H1 (cell line): ENCODE data around the gene CRYGB. TPM values are rescaled to one million over a fixed set of nuclear protein-coding genes. Genes with fewer than 3 reads are reported as not detected.

ENCODE experiments used
- CTCF ChIA-PET: fragments of 300-600 bp; sonication (Branson Sonifier 250); formaldehyde crosslinking; loops from one replicate; lab custom pipeline; 2021; ENCODE audit not compliant: partially characterized antibody; lab: Charles Lee
- POLR2A ChIA-PET: fragments of 300-600 bp; sonication (Branson Sonifier 250); formaldehyde crosslinking; loops from one replicate; lab custom pipeline; 2021; ENCODE audit warnings: inconsistent platforms; ENCODE audit not compliant: partially characterized antibody; lab: Charles Lee
- DNase-seq, 2 experiments: peaks; one replicate each; pipeline versions ENCODE4 v3.0.0 to v3.0.0-alpha.2; 2010 to 2022; ENCODE audit warnings: low spot score in 2 of 2, low read depth in 1 of 2, mixed read lengths in 1 of 2
- FAIRE-seq: peaks from 2 replicates; lab custom pipeline; 2011; peaks lifted over from hg19 to GRCh38; lab: Jason Lieb, UNC
- H2AFZ ChIP-seq: 2 replicates; pipeline ENCODE4 v1.8.1; 2012; ENCODE audit warnings: low read length, inconsistent platforms
- H2AK5ac ChIP-seq: 2 replicates; pipeline ENCODE4 v1.6.1; 2013; ENCODE audit warnings: low read depth, low read length
- H2BK120ac ChIP-seq: replicated peaks from 2 replicates; pipeline ENCODE3; 2013; ENCODE audit warnings: low read depth, low read length, inconsistent platforms
- H2BK12ac ChIP-seq: 2 replicates; pipeline ENCODE4 v1.6.1; 2013; ENCODE audit warnings: low read depth, low read length
- H2BK15ac ChIP-seq: 2 replicates; pipeline ENCODE4 v1.6.1; 2013; ENCODE audit warnings: low read length
- H2BK20ac ChIP-seq: 2 replicates; pipeline ENCODE4 v1.6.1; 2013; ENCODE audit warnings: low read length
- H2BK5ac ChIP-seq: 2 replicates; pipeline ENCODE4 v1.6.1; 2013; ENCODE audit warnings: low read depth, low read length
- H3K14ac ChIP-seq: 2 replicates; pipeline ENCODE4 v1.6.1; 2013; ENCODE audit warnings: inconsistent platforms; ENCODE audit not compliant: insufficient read length
- H3K18ac ChIP-seq: 2 replicates; pipeline ENCODE4 v1.6.1; 2013; ENCODE audit warnings: low read length; ENCODE audit errors: extremely low read depth
- H3K23ac ChIP-seq: 2 replicates; pipeline ENCODE4 v1.6.1; 2013; ENCODE audit warnings: inconsistent platforms; ENCODE audit not compliant: insufficient read length
- H3K23me2 ChIP-seq: 2 replicates; pipeline ENCODE4 v1.6.1; 2013; ENCODE audit warnings: low read depth, low read length
- H3K27ac ChIP-seq: 2 replicates; pipeline ENCODE4 v1.6.1; 2011; ENCODE audit warnings: low read depth, low read length, inconsistent platforms
- H3K27me3 ChIP-seq, 4 experiments: replicated peaks in 1 of 4; 1 replicate in 1 of 4; 2 replicates in 3 of 4; pipeline versions ENCODE4 v1.6.1 to v1.8.1; 2011 to 2013; ENCODE audit warnings: low read length in 3 of 4, mild to moderate bottlenecking in 3 of 4, inconsistent platforms in 2 of 4, mixed read lengths in 2 of 4, moderate library complexity in 1 of 4; ENCODE audit not compliant: control insufficient read depth in 3 of 4, insufficient read depth in 3 of 4; ENCODE audit errors: extremely low read depth in 1 of 4
- H3K36me3 ChIP-seq, 4 experiments: 2 replicates each; pipeline versions ENCODE4 v1.6.1 to v1.8.1; 2011 to 2013; ENCODE audit warnings: mild to moderate bottlenecking in 4 of 4, low read length in 3 of 4, moderate library complexity in 2 of 4, control low read depth in 1 of 4, inconsistent platforms in 1 of 4; ENCODE audit not compliant: insufficient read depth in 4 of 4, control insufficient read depth in 2 of 4
- H3K4ac ChIP-seq: replicated peaks from 2 replicates; pipeline ENCODE3; 2013; ENCODE audit warnings: low read length, low read depth, mixed read lengths, inconsistent platforms; ENCODE audit not compliant: insufficient read length
- H3K4me1 ChIP-seq, 4 experiments: replicated peaks in 1 of 4; 1 replicate in 1 of 4; 2 replicates in 3 of 4; pipeline versions ENCODE4 v1.6.1 to v1.8.1; 2011 to 2013; ENCODE audit warnings: low read length in 3 of 4, inconsistent platforms in 2 of 4, mixed read lengths in 1 of 4; ENCODE audit not compliant: insufficient read depth in 4 of 4, control insufficient read depth in 3 of 4
- H3K4me2 ChIP-seq, 2 experiments: 2 replicates each; pipeline versions ENCODE4 v1.6.1 to v1.8.1; 2011 to 2013; ENCODE audit warnings: low read depth in 2 of 2, low read length in 2 of 2, control low read depth in 1 of 2, inconsistent platforms in 1 of 2, mild to moderate bottlenecking in 1 of 2; ENCODE audit not compliant: insufficient read depth in 1 of 2
- H3K4me3 ChIP-seq, 4 experiments: fragments of 200-600, 300-600 bp in 1 of 4; sonication (generic), shearing (Covaris generic), sonication (Bioruptor Twin) in 1 of 4; 2 replicates each; pipeline versions ENCODE4 v1.5.1 to v1.8.1; 2011 to 2016; ENCODE audit warnings: low read length in 4 of 4, low read depth in 3 of 4, control low read depth in 2 of 4, inconsistent platforms in 2 of 4, mild to moderate bottlenecking in 2 of 4, mixed read lengths in 1 of 4, moderate library complexity in 1 of 4; ENCODE audit not compliant: insufficient read depth in 2 of 4; ENCODE audit errors: extremely low read depth in 1 of 4
- H3K56ac ChIP-seq: replicated peaks from 2 replicates; pipeline ENCODE3; 2013; ENCODE audit warnings: low read depth, mild to moderate bottlenecking, mixed read lengths, low read length, inconsistent platforms; ENCODE audit not compliant: insufficient read length
- H3K79me1 ChIP-seq: 2 replicates; pipeline ENCODE4 v1.6.1; 2013; ENCODE audit warnings: low read depth, low read length, control low read depth
- H3K79me2 ChIP-seq, 2 experiments: 2 replicates each; pipeline versions ENCODE4 v1.6.1 to v1.8.1; 2012 to 2013; ENCODE audit warnings: low read length in 2 of 2, mild to moderate bottlenecking in 2 of 2, inconsistent platforms in 1 of 2; ENCODE audit not compliant: insufficient read depth in 2 of 2, control insufficient read depth in 1 of 2
- H3K9ac ChIP-seq, 4 experiments: replicated peaks in 1 of 4; 1 replicate in 1 of 4; 2 replicates in 3 of 4; pipeline versions ENCODE4 v1.6.1 to v1.8.1; 2011 to 2013; ENCODE audit warnings: low read depth in 3 of 4, low read length in 3 of 4, control low read depth in 2 of 4, mild to moderate bottlenecking in 2 of 4, moderate library complexity in 2 of 4, inconsistent platforms in 1 of 4; ENCODE audit errors: extremely low read depth in 1 of 4
- H3K9me3 ChIP-seq, 2 experiments: 2 replicates each; pipeline versions ENCODE4 v1.6.1 to v1.8.1; 2012 to 2013; ENCODE audit warnings: mild to moderate bottlenecking in 2 of 2, moderate library complexity in 2 of 2, control low read depth in 1 of 2, inconsistent platforms in 1 of 2, low read depth in 1 of 2, low read length in 1 of 2, mixed read lengths in 1 of 2; ENCODE audit not compliant: insufficient read depth in 2 of 2
- H4K20me1 ChIP-seq, 2 experiments: replicated peaks in 1 of 2; 2 replicates each; pipeline versions ENCODE3 to v1.8.1; 2011 to 2013; ENCODE audit warnings: inconsistent platforms in 2 of 2, low read length in 2 of 2, mild to moderate bottlenecking in 1 of 2; ENCODE audit not compliant: insufficient read depth in 2 of 2, control insufficient read depth in 1 of 2
- H4K5ac ChIP-seq: 2 replicates; pipeline ENCODE4 v1.6.1; 2013; ENCODE audit warnings: low read length, low read depth, mixed read lengths, inconsistent platforms; ENCODE audit not compliant: insufficient read length
- H4K8ac ChIP-seq: 2 replicates; pipeline ENCODE4 v1.8.0; 2013; ENCODE audit warnings: mild to moderate bottlenecking, moderate library complexity, low read length, inconsistent platforms; ENCODE audit not compliant: insufficient read depth; ENCODE audit errors: extremely low read depth
- H4K91ac ChIP-seq: replicated peaks from 2 replicates; pipeline ENCODE3; 2013; ENCODE audit warnings: low read length, mixed read lengths, inconsistent platforms; ENCODE audit not compliant: insufficient read length
- CHD1 ChIP-seq: IDR thresholded peaks from 2 replicates; pipeline ENCODE4 v1.6.1; 2012; ENCODE audit warnings: low read depth, low read length, improper control_type of control experiment
- KDM5A ChIP-seq: fragments of 200-600 bp; IDR thresholded peaks from 2 replicates; pipeline ENCODE4 v1.7.1; 2012; ENCODE audit warnings: mild to moderate bottlenecking, low read length, inconsistent platforms, mixed read lengths
- POLR2AphosphoS5 ChIP-seq: IDR thresholded peaks from 2 replicates; pipeline ENCODE4 v1.6.1; 2011; ENCODE audit warnings: low read depth, low read length
- RFX5 ChIP-seq: IDR thresholded peaks from 2 replicates; pipeline ENCODE4 v1.6.1; 2011; ENCODE audit warnings: low read depth, low read length, improper control_type of control experiment, borderline replicate concordance
- RNF2 ChIP-seq: fragments of 200-900, 300-1000 bp; sonication (generic); IDR thresholded peaks from 2 replicates; pipeline ENCODE4 v1.7.1; 2016; ENCODE audit warnings: borderline replicate concordance, low read depth, mild to moderate bottlenecking, antibody characterized with exemption, low read length; ENCODE audit not compliant: poor library complexity, severe bottlenecking; ENCODE audit errors: missing control alignments
- RXRA ChIP-seq: IDR thresholded peaks from 2 replicates; pipeline ENCODE4 v1.6.1; 2011; ENCODE audit warnings: low read depth, mild to moderate bottlenecking, low read length, moderate library complexity; ENCODE audit not compliant: insufficient read depth
- SP2 ChIP-seq: IDR thresholded peaks from 2 replicates; pipeline ENCODE4 v1.6.1; 2012; ENCODE audit warnings: mild to moderate bottlenecking, low read length, inconsistent platforms
- WGBS, 2 experiments: shearing (Covaris generic) in 1 of 2; methylation state at CpG; one replicate each; pipeline versions ENCODE4 v1.1.6 to v1.1.7; 2013 to 2015; ENCODE audit warnings: low lambda C conversion rate in 2 of 2, mixed read lengths in 2 of 2, inconsistent platforms in 1 of 2, low coverage in 1 of 2, missing lambda C conversion rate in 1 of 2; ENCODE audit not compliant: insufficient replicate concordance in 2 of 2, insufficient coverage in 1 of 2, insufficient read length in 1 of 2; ENCODE audit errors: extremely low coverage in 1 of 2, missing lambda C conversion rate in 1 of 2; 5-methylcytosine and 5-hydroxymethylcytosine counted together
- polyA plus RNA-seq, 7 experiments: library from polyadenylated mRNA; depleted of rRNA in 3 of 7; stranded (reverse) in 5 of 7; unstranded in 2 of 7; fragments of >200 nt in 5 of 7; fragments of 200-250 nt in 2 of 7; gene quantifications; 1 replicate in 5 of 7; 2 replicates in 1 of 7; 4 replicates in 1 of 7; pipeline versions ENCODE4 v1.2.1 to v1.2.3, GENCODE V29; 2011 to 2013; ENCODE audit warnings: missing spikeins in 2 of 7, mixed read lengths in 2 of 7
- total RNA-seq: library from RNA; stranded (reverse); fragmentation: NEBNext Ultra II Directional; extraction: Animal tissue kit (Norgen Biotek cat#: 25700); gene quantifications from 2 replicates; pipeline ENCODE4 v1.2.1, GENCODE V29; 2021

CRYGB gene
- total and polyA plus RNA-seq, 2 of the 8 experiments (the other 6 are each of a cell fraction or from before 2014, with no cell fraction given) = 0.38 TPM; not detected in 1

- H3K79me2 ChIP-seq = no peaks in the 10 kb centered on the region
- 0 out of 2 replicates have a peak overlapping the region, but pooled peaks have one; percentile 75 for H2AK5ac ChIP-seq
- no peaks in the 10 kb centered on the region for H4K20me1 ChIP-seq
- H3K23me2 ChIP-seq = no peaks in the 10 kb centered on the region
- 0 out of 7 replicates have a peak, but pooled peaks cover 0 to 3% (median 0%) of the 10 kb centered on the region in 4 experiments for H3K4me1 ChIP-seq
- no peak overlapping the region for H3K23ac ChIP-seq
- H3K9me3 ChIP-seq = no peaks in the 10 kb centered on the region; a peak in 1 of 4 replicates
- ChIA-PET POLR2A (interaction anchor here (1.2 to 1.7 kb wide), 3 partner anchors 19 to 22 kb away, joined by 3 to 4 read pairs (median 3); partner anchors contain the start of gene CRYGD), CTCF (interaction anchor here (0.5 to 2.5 kb wide), 13 partner anchors 11 to 820 kb away, joined by 3 to 14 read pairs (median 4); partner anchors contain the start of gene IDH1)
- 73% methylated on average over 14 of the region's 14 CpGs; no CpG with 5 or more reads in 1 of the 2 experiments for WGBS, 2 experiments
- H2BK120ac ChIP-seq = peak overlapping the region; percentile 72
- peak overlapping the region; percentile 57; the same call in 1 of the 2 replicates for H2BK20ac ChIP-seq
- H2BK12ac ChIP-seq = 0 out of 2 replicates have a peak overlapping the region, but pooled peaks have one; percentile 65
- no peak overlapping the region for H4K8ac ChIP-seq
- no peak overlapping the region for H3K4me3 ChIP-seq
- no peak overlapping the region for H3K14ac ChIP-seq
- H3K18ac ChIP-seq = no peak overlapping the region
- H3K27me3 ChIP-seq = no peaks in the 10 kb centered on the region; a peak in 1 of 7 replicates
- no peak overlapping the region for H3K9ac ChIP-seq
- no peaks in the 10 kb centered on the region for H3K79me1 ChIP-seq
- H2BK5ac ChIP-seq = peak overlapping the region; percentile 67; the same call in 1 of the 2 replicates
- H2AFZ ChIP-seq = no peak overlapping the region
- no peak overlapping the region for H2BK15ac ChIP-seq
- H3K4ac ChIP-seq = no peak overlapping the region
- no peak overlapping the region for H3K56ac ChIP-seq
- H4K91ac ChIP-seq = peak overlapping the region; percentile 1
- DNase-seq = no peak
- H3K36me3 ChIP-seq = no peaks in the 10 kb centered on the region
- peak overlapping the region; percentile 62 for H4K5ac ChIP-seq
- H3K4me2 ChIP-seq = no peak overlapping the region
- FAIRE-seq = no peak
- H3K27ac ChIP-seq = no peak overlapping the region
- TF ChIP-seq KDM5A (no peak), POLR2AphosphoS5 (no peak), RNF2 (no peak), CHD1 (no peak), SP2 (no peak), RFX5 (no peak), RXRA (no peak)
Measured at GRCh38 chr2:208142925-208143799, 2.8 kb downstream of the CRYGB start.
